Measurements from ENCODE around the gene MET. TPM values are rescaled to one million over a fixed set of nuclear protein-coding genes. Genes with fewer than 3 reads are reported as not detected.

The MET gene
- total and polyA plus RNA-seq, 2 of the 8 experiments (the other 6 are each of a cell fraction or from before 2014, with no cell fraction given) = 3.5 to 12.9 TPM

DNA sequence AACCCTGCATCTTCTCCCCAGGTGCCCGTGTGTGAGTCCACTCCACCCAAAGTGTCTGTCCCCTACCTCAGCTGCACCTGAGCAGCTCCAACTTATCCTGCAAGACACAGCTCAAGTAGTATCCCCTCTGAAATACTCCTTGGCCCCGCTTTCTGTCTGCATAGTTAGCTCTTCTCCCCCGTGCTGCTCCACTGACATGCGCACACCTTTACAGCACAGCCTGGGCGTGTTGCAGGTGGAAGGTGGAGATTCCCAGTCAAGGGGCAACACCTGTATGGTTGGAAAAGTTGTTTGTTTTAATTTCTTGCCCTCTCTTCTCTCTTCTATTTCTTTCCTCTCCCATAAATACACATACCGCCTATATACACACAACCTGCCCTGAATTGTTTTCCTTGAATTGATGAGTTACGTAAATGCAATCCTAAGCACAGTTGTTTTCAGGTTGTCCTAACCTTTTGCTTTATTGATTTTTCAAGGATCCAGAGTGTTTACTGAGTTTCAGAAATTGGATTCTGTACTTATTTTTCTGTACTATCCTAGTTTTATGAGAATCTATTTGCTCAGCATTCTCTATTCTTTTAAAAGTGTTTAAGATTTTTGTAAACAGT, 14.9 kb downstream of the MET start (continued):
- TF ChIP-seq HDAC6 (IDR thresholded peaks at IDR 0.05; ENCODE audit: low read depth, low read length) = no peak
- TF ChIP-seq TAF7 (optimal IDR thresholded peaks at IDR 0.05; ENCODE audit: borderline replicate concordance, low read depth, low read length) = no peak
- TF ChIP-seq EGR1 (IDR thresholded peaks at IDR 0.05; ENCODE audit: borderline replicate concordance, low read depth, low read length) = no peak
- TF ChIP-seq KDM1A (IDR thresholded peaks at IDR 0.05; ENCODE audit: borderline replicate concordance, low read length) = no peak
